Right lobe of liver (tissue), 6 donors: ENCODE data around the gene GDI1. TPM values are rescaled to one million over a fixed set of nuclear protein-coding genes. Genes with fewer than 3 reads are reported as not detected.

ENCODE experiments used
- ATAC-seq, 4 donors: fragments of 200-7000 bp; cut with Tn5 transposase; one replicate each; pipeline ENCODE4 v1.9.1; 2020; ENCODE audit warnings: mild to moderate bottlenecking in 4 of 4, moderate library complexity in 4 of 4
- DNase-seq, 3 donors: peaks; one replicate each; pipeline ENCODE4 v3.0.0-alpha.2; 2020
- H3K27ac ChIP-seq, 3 donors: fragments of 200-600 bp; one replicate each; pipeline ENCODE4 v1.8.0; 2022
- H3K27me3 ChIP-seq, 2 donors: fragments of 200-600 bp; one replicate each; pipeline ENCODE4 v1.8.0; 2022
- H3K36me3 ChIP-seq, 4 donors: fragments of 200-600 bp; sonication (generic) in 1 of 4; one replicate each; pipeline versions ENCODE4 v1.5.1 to v1.8.0; 2017 to 2022; ENCODE audit warnings: control low read depth in 1 of 4
- H3K4me1 ChIP-seq, 4 donors: fragments of 200-600 bp; sonication (generic) in 1 of 4; one replicate each; pipeline versions ENCODE4 v1.5.1 to v1.8.0; 2017 to 2022; ENCODE audit warnings: control low read depth in 1 of 4
- H3K4me3 ChIP-seq, 3 donors: fragments of 200-600 bp; one replicate each; pipeline ENCODE4 v1.8.0; 2022
- H3K9me3 ChIP-seq, 4 donors: fragments of 200-600 bp; sonication (generic) in 1 of 4; one replicate each; pipeline versions ENCODE4 v1.5.1 to v1.8.0; 2017 to 2022; ENCODE audit warnings: control low read depth in 1 of 4
- POLR2A ChIP-seq: fragments of 450-650 bp; IDR thresholded peaks from one replicate; pipeline ENCODE4 v1.6.1; 2017; ENCODE audit warnings: antibody characterized with exemption, mild to moderate bottlenecking
- WGBS: methylation state at CpG from one replicate; pipeline ENCODE4 v1.1.6; 2018; ENCODE audit warnings: low coverage, low lambda C conversion rate; ENCODE audit not compliant: insufficient coverage; ENCODE audit errors: missing lambda C conversion rate; 5-methylcytosine and 5-hydroxymethylcytosine counted together
- intact Hi-C, 2 donors: fragments of 100-400 bp; cut with DNase I; formaldehyde crosslinking; loops; one replicate each; pipeline versions ENCODE4 v1.11.2 to v1.14.1; 2022
- total RNA-seq, 6 experiments: library from RNA; depleted of rRNA in 2 of 6; stranded (reverse); fragments of >200 nt in 2 of 6; fragmentation: NEBNext Ultra II Directional in 3 of 6; extraction: Animal tissue kit (Norgen Biotek cat#: 25700) in 3 of 6; gene quantifications; one replicate each; pipeline versions ENCODE4 v1.1.0 to v1.2.4, GENCODE V29; 2016 to 2023
- TF ChIP-seq, protein P1 (sequence below), 4 donors: fragments of 200-600 bp in 3 of 4; fragments of 450-650 bp in 1 of 4; IDR thresholded peaks; one replicate each; pipeline versions ENCODE4 v1.5.1 to v1.8.0; 2016 to 2022; ENCODE audit warnings: antibody characterized with exemption in 4 of 4, mild to moderate bottlenecking in 2 of 4
- donor health status: DM: no; HTN: yes; CAD: no.
- donor health status: DM: no; HTN: no; CAD: no.
- donor health status: DM: no; HTN: no; CAD: no.
- donor health status: DM: no; HTN: yes; CAD: no.
- donor health status: DM: no; HTN: yes; CAD: no.

GDI1 gene
- total RNA-seq, 6 experiments from 2014 or later: 26.8 to 37.7 (median 30.9) TPM

DNA sequence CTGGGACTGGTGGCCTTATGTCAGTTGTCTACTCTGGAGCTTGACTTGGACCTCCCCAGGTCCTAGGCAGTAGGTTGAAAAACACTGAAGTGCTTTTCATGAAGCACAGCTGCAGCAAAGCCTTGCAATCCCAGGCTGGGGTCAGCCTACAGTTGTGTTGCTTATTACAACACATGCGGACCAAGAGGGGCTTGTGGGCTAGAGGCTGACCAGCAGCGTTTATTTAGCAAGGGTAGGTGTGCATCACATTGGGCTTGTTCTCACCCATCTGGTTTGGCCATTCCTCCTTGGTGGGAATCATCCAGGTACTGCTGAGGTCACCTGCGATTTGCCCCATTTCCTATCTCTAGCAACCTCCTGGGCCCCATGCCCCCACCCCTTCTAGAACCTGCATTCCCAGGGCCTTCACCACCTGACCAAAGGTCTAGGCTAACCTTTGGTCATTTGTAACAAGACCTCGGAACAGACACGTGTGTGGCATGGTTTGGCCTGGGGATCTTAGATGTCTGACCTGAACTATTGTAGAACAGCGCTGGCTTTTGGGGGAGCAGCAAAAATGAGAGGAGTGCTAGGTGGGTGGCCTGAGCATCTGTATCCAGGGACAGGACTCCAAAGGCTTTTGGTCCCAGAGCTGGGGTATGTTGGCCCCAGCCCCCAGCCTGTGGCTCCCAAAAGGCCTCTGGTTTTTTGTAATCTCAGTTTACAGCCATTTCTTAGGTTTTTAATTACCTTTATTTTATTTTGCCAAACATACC is 35.7 kb upstream of the GDI1 start:
- WGBS: 22% methylated on average over 5 of the region's 6 CpGs
- peaks cover 0 to 25% (median 6%) of the 10 kb centered on the region in 4 donors for H3K4me1 ChIP-seq
- H3K36me3 ChIP-seq: peaks cover 0 to 18% (median 4%) of the 10 kb centered on the region in 4 donors
- intact Hi-C loops: loop anchor here in 1 of 2 donors (5.0 kb wide), 1 partner anchor 131 kb away; no protein-coding TSS in a partner anchor
- H3K4me3 ChIP-seq: no peak overlapping the region
- peak overlapping the region in 1 of 3 donors; percentile 43 for H3K27ac ChIP-seq
- no peaks in the 10 kb centered on the region for H3K27me3 ChIP-seq
- no peak for TF ChIP-seq POLR2A
- TF ChIP-seq, protein P1, sequence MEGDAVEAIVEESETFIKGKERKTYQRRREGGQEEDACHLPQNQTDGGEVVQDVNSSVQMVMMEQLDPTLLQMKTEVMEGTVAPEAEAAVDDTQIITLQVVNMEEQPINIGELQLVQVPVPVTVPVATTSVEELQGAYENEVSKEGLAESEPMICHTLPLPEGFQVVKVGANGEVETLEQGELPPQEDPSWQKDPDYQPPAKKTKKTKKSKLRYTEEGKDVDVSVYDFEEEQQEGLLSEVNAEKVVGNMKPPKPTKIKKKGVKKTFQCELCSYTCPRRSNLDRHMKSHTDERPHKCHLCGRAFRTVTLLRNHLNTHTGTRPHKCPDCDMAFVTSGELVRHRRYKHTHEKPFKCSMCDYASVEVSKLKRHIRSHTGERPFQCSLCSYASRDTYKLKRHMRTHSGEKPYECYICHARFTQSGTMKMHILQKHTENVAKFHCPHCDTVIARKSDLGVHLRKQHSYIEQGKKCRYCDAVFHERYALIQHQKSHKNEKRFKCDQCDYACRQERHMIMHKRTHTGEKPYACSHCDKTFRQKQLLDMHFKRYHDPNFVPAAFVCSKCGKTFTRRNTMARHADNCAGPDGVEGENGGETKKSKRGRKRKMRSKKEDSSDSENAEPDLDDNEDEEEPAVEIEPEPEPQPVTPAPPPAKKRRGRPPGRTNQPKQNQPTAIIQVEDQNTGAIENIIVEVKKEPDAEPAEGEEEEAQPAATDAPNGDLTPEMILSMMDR (IDR thresholded peaks at IDR 0.05): no peak
- H3K9me3 ChIP-seq: no peaks in the 10 kb centered on the region
- ATAC-seq (peak; percentile 5 to 25 (median 16)), DNase-seq (peak in 2 of 3 donors; percentile 62 to 70)

DNA sequence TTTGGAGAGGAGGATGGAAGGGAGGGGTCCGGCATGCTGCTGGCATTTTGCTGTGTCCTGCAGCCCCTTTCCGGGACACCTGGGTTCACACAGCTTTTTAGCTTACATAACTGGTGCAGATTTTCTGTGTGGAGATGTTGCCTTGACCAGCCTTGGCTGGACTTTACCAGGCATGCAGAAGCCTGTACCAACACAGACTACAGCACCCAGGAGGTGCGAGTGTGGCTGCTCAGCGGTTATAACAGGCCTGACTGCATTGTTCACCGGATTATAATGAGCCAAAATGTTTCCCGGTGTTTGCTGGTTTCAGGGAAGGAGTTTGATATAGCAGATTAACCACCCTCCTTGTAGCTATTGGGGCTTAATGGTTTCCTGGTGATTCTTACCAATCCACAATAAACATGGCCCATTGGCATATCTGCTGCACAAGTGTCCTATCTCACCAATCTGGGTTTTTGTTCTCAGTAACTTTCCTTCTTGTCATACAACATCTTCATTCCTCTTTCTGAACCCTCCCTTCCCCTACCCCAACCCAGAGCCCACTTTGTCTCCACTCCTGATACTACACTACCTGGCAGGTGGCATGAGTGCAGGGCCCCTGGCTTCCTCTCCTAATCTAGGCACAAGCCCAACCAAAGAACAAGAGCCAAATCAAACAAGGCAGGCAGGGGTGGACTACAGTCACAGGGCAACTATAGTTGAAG is 34.9 kb upstream of the GDI1 start:
- H3K9me3 ChIP-seq: no peaks in the 10 kb centered on the region
- H3K4me1 ChIP-seq: peaks cover 0 to 25% (median 6%) of the 10 kb centered on the region in 4 donors
- intact Hi-C loops: loop anchor here in 1 of 2 donors (5.0 kb wide), 1 partner anchor 130 kb away; no protein-coding TSS in a partner anchor
- peaks cover 0 to 18% (median 4%) of the 10 kb centered on the region in 4 donors for H3K36me3 ChIP-seq
- no peak overlapping the region for H3K4me3 ChIP-seq
- WGBS: 33% methylated on average over 2 of the region's 6 CpGs
- TF ChIP-seq, protein P1 (IDR thresholded peaks at IDR 0.05): no peak
- no peak for TF ChIP-seq POLR2A
- DNase-seq: no peak
- H3K27ac ChIP-seq: no peak overlapping the region
- no peak for ATAC-seq
- no peaks in the 10 kb centered on the region for H3K27me3 ChIP-seq

DNA sequence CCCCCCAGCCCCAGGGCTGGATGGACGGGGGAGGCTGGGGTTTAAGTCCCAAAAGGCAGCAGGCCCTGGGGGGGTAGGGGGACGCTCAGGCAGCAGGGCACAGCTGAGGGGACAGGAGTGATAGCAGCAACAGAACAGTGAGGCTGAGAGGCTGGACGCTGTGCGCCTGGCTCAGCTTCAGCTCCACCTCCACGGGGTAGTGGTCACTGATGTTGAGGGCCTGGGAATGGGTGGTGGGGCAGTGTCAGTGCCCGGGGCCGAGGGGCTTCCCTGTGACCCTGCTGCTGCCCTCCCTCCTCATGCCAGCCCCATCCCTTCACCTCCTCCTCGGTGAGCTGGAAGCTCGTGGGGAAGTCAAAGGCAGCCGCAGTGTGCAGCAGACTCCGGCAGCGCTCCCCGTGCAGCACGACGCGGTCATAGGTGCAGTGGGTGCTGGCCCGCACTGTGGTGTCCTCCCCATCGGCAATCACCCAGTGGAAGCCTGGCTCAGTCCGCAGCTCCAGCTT is 34.3 kb upstream of the GDI1 start:
- 46% methylated on average over 3 of the region's 19 CpGs for WGBS
- no peaks in the 10 kb centered on the region for H3K9me3 ChIP-seq
- peaks cover 0 to 18% (median 4%) of the 10 kb centered on the region in 4 donors for H3K36me3 ChIP-seq
- ATAC-seq: no peak
- no peak overlapping the region for H3K4me3 ChIP-seq
- intact Hi-C loops: loop anchor here in 1 of 2 donors (5.0 kb wide), 1 partner anchor 130 kb away; no protein-coding TSS in a partner anchor
- TF ChIP-seq, protein P1 (IDR thresholded peaks at IDR 0.05): no peak
- no peak for TF ChIP-seq POLR2A
- no peaks in the 10 kb centered on the region for H3K27me3 ChIP-seq
- DNase-seq: no peak
- no peak overlapping the region for H3K27ac ChIP-seq
- peaks cover 0 to 25% (median 6%) of the 10 kb centered on the region in 4 donors for H3K4me1 ChIP-seq

DNA sequence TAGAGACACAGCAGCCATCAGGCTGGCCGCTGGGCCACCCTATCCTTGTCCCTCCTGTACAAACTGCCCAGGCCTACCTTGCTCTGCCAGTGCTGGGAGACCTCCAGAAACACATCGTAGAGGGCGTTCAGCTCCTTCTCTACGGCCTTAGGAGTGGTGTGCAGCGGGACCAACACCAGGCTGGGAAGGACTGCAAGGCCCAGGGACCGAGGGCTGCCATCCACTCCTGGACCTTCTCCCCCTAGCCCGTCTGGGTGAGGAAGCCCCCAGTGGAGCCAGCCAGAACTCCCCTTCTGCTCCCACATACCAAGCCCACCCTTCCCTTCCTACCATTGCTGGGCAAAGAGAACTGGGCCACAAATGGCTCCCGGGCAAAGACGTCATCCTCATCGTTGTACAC is 33.8 kb upstream of the GDI1 start:
- 100% methylated on average over 2 of the region's 10 CpGs for WGBS
- Histone ChIP-seq H3K36me3 (peaks cover 0 to 18% (median 4%) of the 10 kb centered on the region in 4 donors), H3K27ac (no peak overlapping the region), H3K4me3 (no peak overlapping the region), H3K27me3 (no peaks in the 10 kb centered on the region), H3K4me1 (peaks cover 0 to 25% (median 6%) of the 10 kb centered on the region in 4 donors), H3K9me3 (no peaks in the 10 kb centered on the region)
- intact Hi-C loops: loop anchor here in 1 of 2 donors (5.0 kb wide), 1 partner anchor 129 kb away; no protein-coding TSS in a partner anchor
- ATAC-seq: no peak
- no peak for DNase-seq
- TF ChIP-seq, protein P1 (IDR thresholded peaks at IDR 0.05): no peak
